SH-SY5Y (cell line): Measurements from ENCODE around the gene RET.

ENCODE experiments used
- GATA2 ChIP-seq: IDR thresholded peaks from 2 replicates; pipeline ENCODE4 v1.6.1; 2011; ENCODE audit warnings: mild to moderate bottlenecking, low read depth, low read length
- GATA3 ChIP-seq: IDR thresholded peaks from 2 replicates; pipeline ENCODE4 v1.6.1; 2011; ENCODE audit warnings: low read depth, mild to moderate bottlenecking, low read length, moderate library complexity

The RET gene

GRCh38 chr10:43073191-43073590 lies 3.7 kb upstream of the RET start:
- TF ChIP-seq GATA3 (no peak), GATA2 (no peak)

- TF ChIP-seq GATA2 = no peak
- TF ChIP-seq GATA3 = no peak
Measured at GRCh38 chr10:43073721-43074120, 3.1 kb upstream of the RET start.

GRCh38 chr10:43074409-43074808 lies 2.5 kb upstream of the RET start:
- TF ChIP-seq GATA2 (no peak), GATA3 (no peak)

- TF ChIP-seq GATA3 = no peak
- TF ChIP-seq GATA2 = no peak
Measured at GRCh38 chr10:43074827-43075611, 1.9 kb upstream of the RET start.

GRCh38 chr10:43075612-43076003 lies 1.3 kb upstream of the RET start:
- no peak for TF ChIP-seq GATA2
- no peak for TF ChIP-seq GATA3

- TF ChIP-seq GATA3 = no peak
Measured at GRCh38 chr10:43076311-43076875, 476 bp upstream of the RET start.

GRCh38 chr10:43077421-43078171 lies 727 bp downstream of the RET start:
- TF ChIP-seq GATA3 (no peak), GATA2 (no peak)

- TF ChIP-seq GATA3 (no peak), GATA2 (no peak)
Measured at GRCh38 chr10:43078175-43078985, 1.5 kb downstream of the RET start.

- TF ChIP-seq GATA3 = no peak
- no peak for TF ChIP-seq GATA2
Measured at GRCh38 chr10:43078986-43079273, 2.1 kb downstream of the RET start.

- TF ChIP-seq GATA3 = no peak
- TF ChIP-seq GATA2 = no peak
Measured at GRCh38 chr10:43079856-43080255, 3.0 kb downstream of the RET start.

GRCh38 chr10:43082087-43082486 lies 5.2 kb downstream of the RET start:
- TF ChIP-seq GATA2 = no peak
- TF ChIP-seq GATA3 = no peak

- no peak for TF ChIP-seq GATA2
- TF ChIP-seq GATA3 = no peak
Measured at GRCh38 chr10:43082746-43083145, 5.9 kb downstream of the RET start.

GRCh38 chr10:43083764-43084163 lies 6.9 kb downstream of the RET start:
- no peak for TF ChIP-seq GATA2
- no peak for TF ChIP-seq GATA3

GRCh38 chr10:43084812-43085211 lies 7.9 kb downstream of the RET start:
- TF ChIP-seq GATA2 (no peak), GATA3 (no peak)
